Cardiac muscle cell (in vitro differentiated cells and primary cell): ENCODE results near the gene SCTR. TPM values are rescaled to one million over a fixed set of nuclear protein-coding genes. Genes with fewer than 3 reads are reported as not detected.

Source experiments
- DNase-seq, 2 donors: peaks; one replicate each; pipeline versions ENCODE4 v3.0.0 to v3.0.0-alpha.2; 2010 to 2017; ENCODE audit warnings: low read depth in 1 of 2, low spot score in 1 of 2
- H3K27ac ChIP-seq: fragments of 200-600 bp; sonication (generic); 2 replicates; pipeline ENCODE4 v1.5.1; 2016
- H3K27me3 ChIP-seq: fragments of 200-600 bp; sonication (generic); 2 replicates; pipeline ENCODE4 v1.6.0; 2016; ENCODE audit warnings: control low read depth
- H3K36me3 ChIP-seq: fragments of 200-600 bp; sonication (generic); 2 replicates; pipeline ENCODE4 v1.5.1; 2016; ENCODE audit warnings: control low read depth
- H3K4me1 ChIP-seq: fragments of 200-600 bp; sonication (generic); 2 replicates; pipeline ENCODE4 v1.8.1; 2017; ENCODE audit warnings: low read depth, mild to moderate bottlenecking, mixed run types
- H3K4me3 ChIP-seq: fragments of 200-600 bp; sonication (generic); 2 replicates; pipeline ENCODE4 v1.5.1; 2016; ENCODE audit warnings: mild to moderate bottlenecking
- H3K9me3 ChIP-seq: fragments of 200-600 bp; sonication (generic); 2 replicates; pipeline ENCODE4 v1.5.1; 2017; ENCODE audit warnings: low read depth, mild to moderate bottlenecking, control low read depth
- polyA plus RNA-seq: library from polyadenylated mRNA; unstranded; fragments of >200 nt; fragmentation: Nextera tagmentation; extraction: Ambion mirVana; gene quantifications from 2 replicates; pipeline ENCODE4 v1.2.1, GENCODE V29; 2016
- total RNA-seq: library from RNA; depleted of rRNA; stranded (reverse); fragments of >200 nt; gene quantifications from 2 replicates; pipeline ENCODE4 v1.2.3, GENCODE V29; 2016
- TF ChIP-seq, protein P1 (sequence below): IDR thresholded peaks from 2 replicates; pipeline ENCODE4 v1.5.1; 2012; ENCODE audit warnings: low read depth, mild to moderate bottlenecking, low read length

SCTR gene
- total and polyA plus RNA-seq, 2 experiments from 2014 or later = 0.09 TPM; not detected in 1

GRCh38 chr2:119440873-119441272, 83.4 kb downstream of the SCTR start:
- no peak overlapping the region for H3K27ac ChIP-seq
- H3K9me3 ChIP-seq = no peaks in the 10 kb centered on the region
- no peak for DNase-seq
- peaks cover 3% of the 10 kb centered on the region for H3K4me1 ChIP-seq
- no peaks in the 10 kb centered on the region for H3K36me3 ChIP-seq
- H3K27me3 ChIP-seq = no peaks in the 10 kb centered on the region
- TF ChIP-seq, protein P1, sequence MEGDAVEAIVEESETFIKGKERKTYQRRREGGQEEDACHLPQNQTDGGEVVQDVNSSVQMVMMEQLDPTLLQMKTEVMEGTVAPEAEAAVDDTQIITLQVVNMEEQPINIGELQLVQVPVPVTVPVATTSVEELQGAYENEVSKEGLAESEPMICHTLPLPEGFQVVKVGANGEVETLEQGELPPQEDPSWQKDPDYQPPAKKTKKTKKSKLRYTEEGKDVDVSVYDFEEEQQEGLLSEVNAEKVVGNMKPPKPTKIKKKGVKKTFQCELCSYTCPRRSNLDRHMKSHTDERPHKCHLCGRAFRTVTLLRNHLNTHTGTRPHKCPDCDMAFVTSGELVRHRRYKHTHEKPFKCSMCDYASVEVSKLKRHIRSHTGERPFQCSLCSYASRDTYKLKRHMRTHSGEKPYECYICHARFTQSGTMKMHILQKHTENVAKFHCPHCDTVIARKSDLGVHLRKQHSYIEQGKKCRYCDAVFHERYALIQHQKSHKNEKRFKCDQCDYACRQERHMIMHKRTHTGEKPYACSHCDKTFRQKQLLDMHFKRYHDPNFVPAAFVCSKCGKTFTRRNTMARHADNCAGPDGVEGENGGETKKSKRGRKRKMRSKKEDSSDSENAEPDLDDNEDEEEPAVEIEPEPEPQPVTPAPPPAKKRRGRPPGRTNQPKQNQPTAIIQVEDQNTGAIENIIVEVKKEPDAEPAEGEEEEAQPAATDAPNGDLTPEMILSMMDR = no peak
- H3K4me3 ChIP-seq = no peak overlapping the region

GRCh38 chr2:119440501-119440870, 83.8 kb downstream of the SCTR start:
- H3K27ac ChIP-seq = no peak overlapping the region
- no peaks in the 10 kb centered on the region for H3K27me3 ChIP-seq
- H3K36me3 ChIP-seq = no peaks in the 10 kb centered on the region
- peaks cover 3% of the 10 kb centered on the region for H3K4me1 ChIP-seq
- no peaks in the 10 kb centered on the region for H3K9me3 ChIP-seq
- TF ChIP-seq, protein P1 = no peak
- H3K4me3 ChIP-seq = no peak overlapping the region
- DNase-seq = no peak

- TF ChIP-seq, protein P1 = no peak
- peaks cover 3% of the 10 kb centered on the region for H3K4me1 ChIP-seq
- no peak overlapping the region for H3K27ac ChIP-seq
- H3K36me3 ChIP-seq = no peaks in the 10 kb centered on the region
- H3K27me3 ChIP-seq = no peaks in the 10 kb centered on the region
- no peaks in the 10 kb centered on the region for H3K9me3 ChIP-seq
- no peak overlapping the region for H3K4me3 ChIP-seq
- no peak for DNase-seq
Observed at GRCh38 chr2:119439574-119440500, 84.4 kb downstream of the SCTR start.

GRCh38 chr2:119438726-119439284, 85.5 kb downstream of the SCTR start:
- TF ChIP-seq, protein P1 = no peak
- DNase-seq = no peak

GRCh38 chr2:119438128-119438656, 86.1 kb downstream of the SCTR start:
- Histone ChIP-seq H3K4me1 (peaks cover 3% of the 10 kb centered on the region), H3K27ac (no peak overlapping the region), H3K9me3 (no peaks in the 10 kb centered on the region), H3K36me3 (no peaks in the 10 kb centered on the region), H3K4me3 (no peak overlapping the region), H3K27me3 (no peaks in the 10 kb centered on the region)
- DNase-seq = no peak
- TF ChIP-seq, protein P1 = no peak

More at GRCh38 chr2:119438726-119439284, 85.5 kb downstream of the SCTR start:
- H3K27ac ChIP-seq = no peak overlapping the region
- H3K27me3 ChIP-seq = no peaks in the 10 kb centered on the region
- no peak overlapping the region for H3K4me3 ChIP-seq
- no peaks in the 10 kb centered on the region for H3K36me3 ChIP-seq
- H3K4me1 ChIP-seq = peaks cover 3% of the 10 kb centered on the region
- no peaks in the 10 kb centered on the region for H3K9me3 ChIP-seq
